ENCODE data around the gene TNFRSF19.
A peak's percentile ranks its signal among the peaks of the same experiment; 100 is the strongest.

The TNFRSF19 gene

GRCh38 chr13:23628765-23629565, 58.8 kb downstream of the TNFRSF19 start:
- no peaks in the 10 kb centered on the region for H3K27me3 ChIP-seq (ENCODE audit: insufficient read depth, insufficient read length)
- peaks cover 4% of the 10 kb centered on the region for H3K4me1 ChIP-seq (ENCODE audit: insufficient read depth, insufficient read length)
- H3K36me3 ChIP-seq (ENCODE audit: insufficient read depth, insufficient read length, low read length) = peaks cover 2% of the 10 kb centered on the region
- no peak overlapping the region for H3K4me3 ChIP-seq (ENCODE audit: insufficient read length, low read depth)
- no peak for DNase-seq (ENCODE audit: low read depth, low spot score)
- TF ChIP-seq ZNF274 (IDR thresholded peaks at IDR 0.05; ENCODE audit: low read depth, low read length) (no peak), SUZ12 (IDR thresholded peaks at IDR 0.05; ENCODE audit: extremely low read depth, insufficient read depth, insufficient read length) (no peak), YY1 (IDR thresholded peaks at IDR 0.05; ENCODE audit: insufficient read depth, insufficient read length) (no peak)
- H3K9ac ChIP-seq (ENCODE audit: insufficient read length, low read depth) = no peak overlapping the region
- H3K9me3 ChIP-seq (ENCODE audit: insufficient read depth, low read length) = no peaks in the 10 kb centered on the region

- Histone ChIP-seq H3K4me1 (ENCODE audit: insufficient read depth, insufficient read length) (peaks cover 4% of the 10 kb centered on the region), H3K4me3 (ENCODE audit: insufficient read length, low read depth) (no peak overlapping the region), H3K27me3 (ENCODE audit: insufficient read depth, insufficient read length) (no peaks in the 10 kb centered on the region), H3K9ac (ENCODE audit: insufficient read length, low read depth) (no peak overlapping the region), H3K9me3 (ENCODE audit: insufficient read depth, low read length) (no peaks in the 10 kb centered on the region), H3K36me3 (ENCODE audit: insufficient read depth, insufficient read length, low read length) (peaks cover 2% of the 10 kb centered on the region)
- no peak for DNase-seq (ENCODE audit: low read depth, low spot score)
- TF ChIP-seq ZNF274 (IDR thresholded peaks at IDR 0.05; ENCODE audit: low read depth, low read length) = no peak
- no peak for TF ChIP-seq YY1 (IDR thresholded peaks at IDR 0.05; ENCODE audit: insufficient read depth, insufficient read length)
- no peak for TF ChIP-seq SUZ12 (IDR thresholded peaks at IDR 0.05; ENCODE audit: extremely low read depth, insufficient read depth, insufficient read length)
These were observed 59.5 kb downstream of the TNFRSF19 start for GRCh38 chr13:23629566-23630272.

- no peaks in the 10 kb centered on the region for H3K27me3 ChIP-seq (ENCODE audit: insufficient read depth, insufficient read length)
- H3K4me3 ChIP-seq (ENCODE audit: insufficient read length, low read depth) = no peak overlapping the region
- H3K9ac ChIP-seq (ENCODE audit: insufficient read length, low read depth) = no peak overlapping the region
- H3K36me3 ChIP-seq (ENCODE audit: insufficient read depth, insufficient read length, low read length) = peaks cover 2% of the 10 kb centered on the region
- DNase-seq (ENCODE audit: low read depth, low spot score) = no peak
- H3K4me1 ChIP-seq (ENCODE audit: insufficient read depth, insufficient read length) = peaks cover 4% of the 10 kb centered on the region
- TF ChIP-seq SUZ12 (IDR thresholded peaks at IDR 0.05; ENCODE audit: extremely low read depth, insufficient read depth, insufficient read length) (no peak), ZNF274 (IDR thresholded peaks at IDR 0.05; ENCODE audit: low read depth, low read length) (no peak), YY1 (IDR thresholded peaks at IDR 0.05; ENCODE audit: insufficient read depth, insufficient read length) (no peak)
- H3K9me3 ChIP-seq (ENCODE audit: insufficient read depth, low read length) = no peaks in the 10 kb centered on the region
These were observed 60.3 kb downstream of the TNFRSF19 start for GRCh38 chr13:23630349-23631093.

- no peak overlapping the region for H3K9ac ChIP-seq (ENCODE audit: insufficient read length, low read depth)
- peaks cover 2% of the 10 kb centered on the region for H3K36me3 ChIP-seq (ENCODE audit: insufficient read depth, insufficient read length, low read length)
- H3K9me3 ChIP-seq (ENCODE audit: insufficient read depth, low read length) = no peaks in the 10 kb centered on the region
- H3K4me3 ChIP-seq (ENCODE audit: insufficient read length, low read depth) = no peak overlapping the region
- no peak for DNase-seq (ENCODE audit: low read depth, low spot score)
- H3K4me1 ChIP-seq (ENCODE audit: insufficient read depth, insufficient read length) = peaks cover 4% of the 10 kb centered on the region
- TF ChIP-seq ZNF274 (IDR thresholded peaks at IDR 0.05; ENCODE audit: low read depth, low read length) (no peak), SUZ12 (IDR thresholded peaks at IDR 0.05; ENCODE audit: extremely low read depth, insufficient read depth, insufficient read length) (no peak), YY1 (IDR thresholded peaks at IDR 0.05; ENCODE audit: insufficient read depth, insufficient read length) (no peak)
- no peaks in the 10 kb centered on the region for H3K27me3 ChIP-seq (ENCODE audit: insufficient read depth, insufficient read length)
These were observed 61.3 kb downstream of the TNFRSF19 start for GRCh38 chr13:23631311-23632047.

GRCh38 chr13:23632048-23632582, 61.9 kb downstream of the TNFRSF19 start:
- peaks cover 4% of the 10 kb centered on the region for H3K4me1 ChIP-seq (ENCODE audit: insufficient read depth, insufficient read length)

GRCh38 chr13:23632741-23633140, 62.5 kb downstream of the TNFRSF19 start:
- TF ChIP-seq YY1 (IDR thresholded peaks at IDR 0.05; ENCODE audit: insufficient read depth, insufficient read length) = no peak
- no peak for TF ChIP-seq ZNF274 (IDR thresholded peaks at IDR 0.05; ENCODE audit: low read depth, low read length)
- no peak for TF ChIP-seq SUZ12 (IDR thresholded peaks at IDR 0.05; ENCODE audit: extremely low read depth, insufficient read depth, insufficient read length)
- no peaks in the 10 kb centered on the region for H3K27me3 ChIP-seq (ENCODE audit: insufficient read depth, insufficient read length)
- peaks cover 4% of the 10 kb centered on the region for H3K4me1 ChIP-seq (ENCODE audit: insufficient read depth, insufficient read length)
- no peaks in the 10 kb centered on the region for H3K9me3 ChIP-seq (ENCODE audit: insufficient read depth, low read length)
- no peak overlapping the region for H3K4me3 ChIP-seq (ENCODE audit: insufficient read length, low read depth)
- no peaks in the 10 kb centered on the region for H3K36me3 ChIP-seq (ENCODE audit: insufficient read depth, insufficient read length, low read length)
- DNase-seq (ENCODE audit: low read depth, low spot score) = peak; percentile 50
- H3K9ac ChIP-seq (ENCODE audit: insufficient read length, low read depth) = no peak overlapping the region

More at GRCh38 chr13:23632048-23632582, 61.9 kb downstream of the TNFRSF19 start:
- no peak overlapping the region for H3K9ac ChIP-seq (ENCODE audit: insufficient read length, low read depth)
- no peaks in the 10 kb centered on the region for H3K9me3 ChIP-seq (ENCODE audit: insufficient read depth, low read length)
- no peak for TF ChIP-seq ZNF274 (IDR thresholded peaks at IDR 0.05; ENCODE audit: low read depth, low read length)
- no peak for TF ChIP-seq SUZ12 (IDR thresholded peaks at IDR 0.05; ENCODE audit: extremely low read depth, insufficient read depth, insufficient read length)
- TF ChIP-seq YY1 (IDR thresholded peaks at IDR 0.05; ENCODE audit: insufficient read depth, insufficient read length) = no peak
- H3K36me3 ChIP-seq (ENCODE audit: insufficient read depth, insufficient read length, low read length) = peaks cover 2% of the 10 kb centered on the region
- no peak overlapping the region for H3K4me3 ChIP-seq (ENCODE audit: insufficient read length, low read depth)
- DNase-seq (ENCODE audit: low read depth, low spot score) = no peak
- H3K27me3 ChIP-seq (ENCODE audit: insufficient read depth, insufficient read length) = no peaks in the 10 kb centered on the region

Measured in NT2/D1 (cell line).